GM21423 (cell line): ENCODE measurements around the gene NUB1.

Experiments
- ATAC-seq: cut with Tn5 transposase; IDR thresholded peaks from one replicate; pipeline ENCODE4 v1.9.1; 2021; ENCODE audit warnings: mild to moderate bottlenecking, moderate library complexity; ENCODE audit not compliant: unreplicated experiment

The NUB1 gene

GRCh38 chr7:151342102-151342646 is 562 bp downstream of the NUB1 start:
- peak; percentile 51 for ATAC-seq

GRCh38 chr7:151342811-151343210 is 1.2 kb downstream of the NUB1 start:
- ATAC-seq: no peak

DNA sequence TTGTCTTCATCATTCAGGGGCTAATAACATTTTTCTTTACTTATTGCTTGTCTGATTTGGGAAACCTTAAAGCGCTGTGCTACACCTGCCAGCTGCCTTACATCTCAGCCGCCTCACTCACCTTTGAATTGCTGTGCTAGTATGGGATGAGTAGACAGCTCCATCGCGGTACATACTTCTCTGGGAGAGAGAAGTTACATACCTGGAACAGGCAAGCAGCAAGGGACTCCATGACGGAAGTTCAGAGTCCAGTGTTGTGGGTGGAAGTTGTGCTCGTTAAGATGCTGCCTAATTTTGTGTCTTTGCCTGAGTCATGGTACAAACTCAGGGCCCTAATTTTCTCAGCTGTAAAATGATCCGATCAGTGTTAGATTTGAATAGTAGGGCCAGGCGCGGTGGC is 1.9 kb downstream of the NUB1 start:
- no peak for ATAC-seq

DNA sequence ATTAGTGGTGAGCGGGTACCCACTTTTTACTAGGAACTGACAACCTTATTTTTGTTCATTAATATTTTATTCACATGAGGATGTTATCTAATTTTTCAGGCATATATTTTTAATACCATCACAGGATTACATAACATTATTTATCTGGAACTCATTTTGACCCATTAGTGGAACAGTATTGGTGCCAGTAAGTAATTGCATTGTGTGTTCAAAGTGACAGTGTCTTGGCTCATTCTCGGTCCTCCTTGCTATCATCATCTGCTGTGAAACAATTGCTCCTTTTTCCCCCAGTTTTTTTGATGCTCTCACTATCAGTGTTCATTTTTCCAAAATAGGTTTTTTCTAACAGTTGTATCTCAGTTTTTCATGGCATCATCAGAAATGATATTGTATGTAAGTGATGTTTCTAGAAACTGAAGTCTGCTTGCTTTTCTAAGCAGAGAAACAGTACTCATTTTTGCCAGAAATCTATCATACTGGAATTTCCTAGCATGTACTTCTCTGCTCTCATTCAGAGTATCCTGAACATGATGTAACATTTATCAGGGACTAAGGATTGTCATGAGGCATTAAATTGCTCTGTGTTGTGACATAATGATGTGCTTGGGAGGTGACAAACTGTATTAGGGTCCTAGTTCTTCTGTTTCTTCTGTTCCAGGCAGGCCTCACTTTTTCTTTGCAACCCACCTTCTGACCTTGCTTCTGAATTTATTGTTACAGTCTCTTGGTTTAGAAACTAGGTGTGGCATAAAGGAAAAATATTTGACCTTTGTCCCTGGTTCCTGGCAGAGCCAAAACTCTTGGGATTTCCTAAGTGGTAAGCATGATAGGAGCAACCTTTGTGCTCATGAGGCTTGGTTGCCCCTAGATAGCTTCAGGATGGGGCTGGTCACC is 4.2 kb downstream of the NUB1 start:
- no peak for ATAC-seq

DNA sequence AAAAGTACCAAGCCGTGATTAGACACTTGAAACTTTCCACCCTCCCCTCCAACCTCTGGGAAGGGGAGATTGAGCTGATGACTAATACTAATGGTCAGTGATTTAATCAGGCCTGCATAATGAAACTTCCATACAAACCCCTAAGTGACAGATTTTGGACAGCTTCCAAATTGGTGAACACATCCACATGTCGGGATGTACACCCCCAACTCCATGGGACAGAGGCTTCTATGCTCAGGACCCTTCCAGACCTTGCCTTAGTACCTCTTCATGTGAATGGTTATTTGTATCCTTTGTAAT is 4.8 kb downstream of the NUB1 start:
- ATAC-seq: no peak

- no peak for ATAC-seq
These were observed 5.6 kb downstream of the NUB1 start for GRCh38 chr7:151347200-151347599.

DNA sequence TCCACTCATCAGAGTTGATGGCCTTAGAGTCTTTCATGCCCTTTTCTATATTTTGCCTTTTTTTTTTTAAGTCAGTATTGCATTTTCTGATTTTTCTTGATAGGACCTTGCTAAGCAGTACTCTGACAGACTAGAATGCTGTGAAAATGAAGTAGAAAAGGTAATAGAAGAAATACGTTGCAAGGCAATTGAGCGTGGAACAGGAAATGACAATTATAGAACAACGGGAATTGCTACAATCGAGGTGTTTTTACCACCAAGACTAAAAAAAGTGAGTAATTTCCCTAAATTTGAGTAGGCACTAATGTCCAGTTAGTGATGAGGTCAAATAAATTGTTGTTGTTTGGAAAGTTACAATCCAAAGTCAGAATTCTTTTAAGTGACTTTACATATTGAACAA is 7.4 kb downstream of the NUB1 start:
- ATAC-seq: no peak

DNA sequence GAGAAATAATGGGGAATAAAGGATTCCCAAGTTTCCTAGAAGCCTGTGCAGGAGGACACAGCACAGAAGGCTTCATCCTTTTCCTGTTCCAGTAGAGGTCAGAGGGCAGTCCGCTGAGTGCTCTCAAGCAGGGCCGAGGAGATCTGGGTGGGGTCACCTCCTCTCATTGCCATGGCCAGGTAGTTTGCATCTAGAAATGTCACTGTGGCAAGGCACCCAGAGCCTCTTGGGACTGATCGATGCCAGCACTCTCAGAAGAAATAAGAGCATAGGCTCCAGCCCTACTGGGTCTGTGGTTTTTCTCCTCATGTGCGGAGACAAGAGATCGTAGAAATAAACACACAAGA is 7.9 kb downstream of the NUB1 start:
- ATAC-seq: peak; percentile 42

- no peak for ATAC-seq
These were observed 9.4 kb downstream of the NUB1 start for GRCh38 chr7:151351027-151351426.

- ATAC-seq: peak; percentile 47
These were observed 10.4 kb downstream of the NUB1 start for GRCh38 chr7:151351967-151352366.

DNA sequence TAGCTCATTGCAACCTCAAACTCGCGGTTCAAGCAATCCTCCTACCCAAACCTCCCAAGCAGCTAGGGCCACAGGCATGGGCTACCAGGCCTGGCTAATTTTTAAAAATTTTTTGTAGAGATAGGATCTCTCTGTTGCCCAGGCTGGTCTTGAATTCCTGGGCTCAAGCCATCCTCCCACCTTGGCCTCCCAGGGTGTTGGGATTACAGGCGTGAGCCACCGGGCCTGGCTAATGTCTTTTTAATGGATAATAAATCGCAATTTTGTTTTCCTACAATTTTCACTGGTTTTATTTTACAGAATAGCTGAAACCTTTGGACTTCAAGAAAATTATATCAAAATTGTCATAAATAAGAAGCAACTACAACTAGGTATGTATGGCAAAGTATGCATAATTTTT is 10.9 kb downstream of the NUB1 start:
- ATAC-seq: no peak

- no peak for ATAC-seq
These were observed 19.8 kb downstream of the NUB1 start for GRCh38 chr7:151361193-151361959.

- ATAC-seq: no peak
These were observed 21.6 kb downstream of the NUB1 start for GRCh38 chr7:151363182-151363581.

- ATAC-seq: no peak
These were observed 24.7 kb downstream of the NUB1 start for GRCh38 chr7:151366166-151366879.

- ATAC-seq: no peak
These were observed 25.2 kb downstream of the NUB1 start for GRCh38 chr7:151366880-151367222.

GRCh38 chr7:151367284-151367683 is 25.7 kb downstream of the NUB1 start:
- no peak for ATAC-seq

GRCh38 chr7:151368136-151368571 is 26.5 kb downstream of the NUB1 start:
- peak; percentile 99 for ATAC-seq

DNA sequence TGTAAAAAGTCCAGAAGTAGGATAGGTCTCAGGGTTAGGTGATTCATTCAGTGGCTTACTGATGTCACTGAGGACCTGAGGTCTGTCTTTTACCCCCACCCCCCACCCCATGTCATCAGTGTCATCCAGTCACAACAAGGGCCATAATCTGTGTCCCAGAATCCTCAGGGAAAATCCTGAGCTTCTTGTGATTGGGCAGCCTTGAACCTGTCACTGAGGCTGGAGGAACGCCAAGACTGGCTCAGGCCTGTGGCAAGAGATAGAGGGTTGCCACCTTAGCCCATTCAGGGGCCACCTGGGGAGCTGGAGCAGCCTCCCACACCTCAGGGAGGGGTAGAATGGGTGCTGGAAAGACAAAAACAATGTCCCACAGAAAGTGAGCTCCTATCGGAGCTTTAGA is 29.7 kb downstream of the NUB1 start:
- ATAC-seq: no peak

DNA sequence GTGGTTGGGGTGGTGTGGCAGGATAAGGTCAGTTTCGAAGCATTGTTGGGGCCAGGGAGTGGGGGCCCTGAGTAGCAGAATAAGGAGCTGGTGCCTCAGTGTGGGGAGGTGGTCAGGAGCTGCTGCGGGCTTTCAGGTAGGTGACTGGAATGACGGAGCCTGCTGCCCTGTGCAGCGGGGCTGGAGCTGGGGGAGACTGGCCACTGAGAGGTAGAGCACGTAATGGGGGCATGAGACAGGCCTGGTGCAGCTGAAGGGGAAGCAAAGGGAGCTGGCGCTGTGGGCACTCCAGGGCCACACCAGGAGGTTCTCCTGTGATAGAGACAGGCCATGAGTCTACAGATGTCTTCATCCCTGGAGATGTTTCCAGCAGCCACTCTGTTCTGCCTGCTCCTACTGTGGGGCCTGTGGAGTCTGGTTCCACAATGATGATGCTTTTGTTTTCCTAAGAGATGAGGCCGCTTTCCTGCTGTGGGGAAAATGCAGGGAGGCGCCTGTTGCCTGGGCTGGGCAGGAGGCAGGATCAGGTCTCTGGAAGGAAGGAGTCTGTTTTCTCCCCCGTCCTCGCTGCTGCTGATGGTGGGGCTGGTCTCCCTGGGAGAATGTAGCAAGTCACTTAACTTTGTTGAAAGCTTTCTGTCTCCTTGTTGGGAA is 31.1 kb downstream of the NUB1 start:
- no peak for ATAC-seq

GRCh38 chr7:151373599-151373998 is 32.0 kb downstream of the NUB1 start:
- no peak for ATAC-seq

- ATAC-seq: no peak
These were observed 32.5 kb downstream of the NUB1 start for GRCh38 chr7:151374139-151374538.
